ENCODE data around the gene CAPN3. TPM values are rescaled to one million over a fixed set of nuclear protein-coding genes. Genes with fewer than 3 reads are reported as not detected.

Gene CAPN3
- total RNA-seq, 3 donors from 2014 or later = 0.33 to 1.9 (median 1.5) TPM

GRCh38 chr15:42364529-42364928, 5.2 kb downstream of the CAPN3 start:
- Mint-ChIP-seq H3K27me3 (ENCODE audit: low read depth) (no peaks in the 10 kb centered on the region), H3K36me3 (ENCODE audit: insufficient read depth) (peaks cover 2% of the 10 kb centered on the region), H3K9me3 (no peaks in the 10 kb centered on the region), H3K4me1 (ENCODE audit: low read depth) (no peaks in the 10 kb centered on the region), H3K4me3 (no peak overlapping the region)
- ATAC-seq (no peak), DNase-seq (no peak)

GRCh38 chr15:42365921-42366550, 6.7 kb downstream of the CAPN3 start:
- DNase-seq (no peak), ATAC-seq (no peak)
- H3K27me3 Mint-ChIP-seq (ENCODE audit: low read depth) = no peaks in the 10 kb centered on the region
- no peaks in the 10 kb centered on the region for H3K4me1 Mint-ChIP-seq (ENCODE audit: low read depth)
- H3K4me3 Mint-ChIP-seq = no peak overlapping the region
- H3K36me3 Mint-ChIP-seq (ENCODE audit: insufficient read depth) = no peaks in the 10 kb centered on the region
- H3K9me3 Mint-ChIP-seq = no peaks in the 10 kb centered on the region

GRCh38 chr15:42367041-42367440, 7.7 kb downstream of the CAPN3 start:
- no peaks in the 10 kb centered on the region for H3K9me3 Mint-ChIP-seq
- ATAC-seq (no peak), DNase-seq (no peak)
- no peaks in the 10 kb centered on the region for H3K36me3 Mint-ChIP-seq (ENCODE audit: insufficient read depth)
- H3K4me1 Mint-ChIP-seq (ENCODE audit: low read depth) = no peaks in the 10 kb centered on the region
- no peak overlapping the region for H3K4me3 Mint-ChIP-seq
- H3K27me3 Mint-ChIP-seq (ENCODE audit: low read depth) = no peaks in the 10 kb centered on the region

- H3K4me3 Mint-ChIP-seq = no peak overlapping the region
- H3K4me1 Mint-ChIP-seq (ENCODE audit: low read depth) = no peaks in the 10 kb centered on the region
- no peaks in the 10 kb centered on the region for H3K36me3 Mint-ChIP-seq (ENCODE audit: insufficient read depth)
- H3K27me3 Mint-ChIP-seq (ENCODE audit: low read depth) = no peaks in the 10 kb centered on the region
- no peaks in the 10 kb centered on the region for H3K9me3 Mint-ChIP-seq
- no peak for ATAC-seq
- DNase-seq = no peak
Observed at GRCh38 chr15:42368096-42368495, 8.8 kb downstream of the CAPN3 start.

GRCh38 chr15:42371096-42371495, 11.8 kb downstream of the CAPN3 start:
- Mint-ChIP-seq H3K9me3 (no peaks in the 10 kb centered on the region), H3K27me3 (ENCODE audit: low read depth) (no peaks in the 10 kb centered on the region), H3K36me3 (ENCODE audit: insufficient read depth) (no peaks in the 10 kb centered on the region), H3K4me3 (no peak overlapping the region), H3K4me1 (ENCODE audit: low read depth) (no peaks in the 10 kb centered on the region)
- ATAC-seq (no peak), DNase-seq (no peak)

GRCh38 chr15:42373274-42373673, 14.0 kb downstream of the CAPN3 start:
- DNase-seq = no peak
- Mint-ChIP-seq H3K27me3 (ENCODE audit: low read depth) (no peaks in the 10 kb centered on the region), H3K36me3 (ENCODE audit: insufficient read depth) (peaks cover 3% of the 10 kb centered on the region), H3K9me3 (peaks cover 11% of the 10 kb centered on the region), H3K4me1 (ENCODE audit: low read depth) (no peaks in the 10 kb centered on the region), H3K4me3 (no peak overlapping the region)
- ATAC-seq = no peak

GRCh38 chr15:42373936-42374335, 14.6 kb downstream of the CAPN3 start:
- ATAC-seq (no peak), DNase-seq (no peak)
- H3K4me1 Mint-ChIP-seq (ENCODE audit: low read depth) = no peaks in the 10 kb centered on the region
- peaks cover 5% of the 10 kb centered on the region for H3K36me3 Mint-ChIP-seq (ENCODE audit: insufficient read depth)
- no peaks in the 10 kb centered on the region for H3K27me3 Mint-ChIP-seq (ENCODE audit: low read depth)
- peaks cover 11% of the 10 kb centered on the region for H3K9me3 Mint-ChIP-seq
- no peak overlapping the region for H3K4me3 Mint-ChIP-seq

- peaks cover 10% of the 10 kb centered on the region for H3K36me3 Mint-ChIP-seq (ENCODE audit: insufficient read depth)
- ATAC-seq = no peak
Observed at GRCh38 chr15:42374810-42375209, 15.5 kb downstream of the CAPN3 start.

GRCh38 chr15:42375252-42375651, 16.0 kb downstream of the CAPN3 start:
- no peak overlapping the region for H3K4me3 Mint-ChIP-seq
- no peaks in the 10 kb centered on the region for H3K27me3 Mint-ChIP-seq (ENCODE audit: low read depth)
- peaks cover 10% of the 10 kb centered on the region for H3K36me3 Mint-ChIP-seq (ENCODE audit: insufficient read depth)
- DNase-seq = no peak
- H3K9me3 Mint-ChIP-seq = peaks cover 11% of the 10 kb centered on the region
- no peak for ATAC-seq
- no peaks in the 10 kb centered on the region for H3K4me1 Mint-ChIP-seq (ENCODE audit: low read depth)

More at GRCh38 chr15:42374810-42375209, 15.5 kb downstream of the CAPN3 start:
- no peak overlapping the region for H3K4me3 Mint-ChIP-seq
- no peaks in the 10 kb centered on the region for H3K4me1 Mint-ChIP-seq (ENCODE audit: low read depth)
- no peak for DNase-seq
- H3K9me3 Mint-ChIP-seq = peaks cover 11% of the 10 kb centered on the region
- H3K27me3 Mint-ChIP-seq (ENCODE audit: low read depth) = no peaks in the 10 kb centered on the region

- Mint-ChIP-seq H3K4me1 (ENCODE audit: low read depth) (no peaks in the 10 kb centered on the region), H3K36me3 (ENCODE audit: insufficient read depth) (peaks cover 10% of the 10 kb centered on the region), H3K27me3 (ENCODE audit: low read depth) (no peaks in the 10 kb centered on the region), H3K9me3 (peaks cover 11% of the 10 kb centered on the region), H3K4me3 (no peak overlapping the region)
- ATAC-seq (no peak), DNase-seq (no peak)
Observed at GRCh38 chr15:42375941-42376340, 16.6 kb downstream of the CAPN3 start.

GRCh38 chr15:42378011-42378410, 18.7 kb downstream of the CAPN3 start:
- Mint-ChIP-seq H3K4me3 (no peak overlapping the region), H3K4me1 (ENCODE audit: low read depth) (no peaks in the 10 kb centered on the region), H3K27me3 (ENCODE audit: low read depth) (no peaks in the 10 kb centered on the region), H3K9me3 (peaks cover 11% of the 10 kb centered on the region), H3K36me3 (ENCODE audit: insufficient read depth) (peaks cover 12% of the 10 kb centered on the region)
- ATAC-seq (no peak), DNase-seq (no peak)

- Mint-ChIP-seq H3K27me3 (ENCODE audit: low read depth) (no peaks in the 10 kb centered on the region), H3K4me3 (no peak overlapping the region)
Observed at GRCh38 chr15:42384597-42384996, 25.3 kb downstream of the CAPN3 start.

GRCh38 chr15:42385206-42385979, 26.1 kb downstream of the CAPN3 start:
- no peaks in the 10 kb centered on the region for H3K27me3 Mint-ChIP-seq (ENCODE audit: low read depth)
- no peak for DNase-seq
- no peak for ATAC-seq
- H3K36me3 Mint-ChIP-seq (ENCODE audit: insufficient read depth) = peaks cover 16% of the 10 kb centered on the region
- no peaks in the 10 kb centered on the region for H3K9me3 Mint-ChIP-seq
- H3K4me3 Mint-ChIP-seq = no peak overlapping the region
- H3K4me1 Mint-ChIP-seq (ENCODE audit: low read depth) = no peaks in the 10 kb centered on the region

More at GRCh38 chr15:42384597-42384996, 25.3 kb downstream of the CAPN3 start:
- Mint-ChIP-seq H3K9me3 (no peaks in the 10 kb centered on the region), H3K4me1 (ENCODE audit: low read depth) (no peaks in the 10 kb centered on the region), H3K36me3 (ENCODE audit: insufficient read depth) (peaks cover 10% of the 10 kb centered on the region)
- no peak for DNase-seq
- ATAC-seq = no peak

GRCh38 chr15:42385980-42386700, 26.8 kb downstream of the CAPN3 start:
- DNase-seq (no peak), ATAC-seq (no peak)
- Mint-ChIP-seq H3K9me3 (no peaks in the 10 kb centered on the region), H3K4me1 (ENCODE audit: low read depth) (no peaks in the 10 kb centered on the region), H3K27me3 (ENCODE audit: low read depth) (no peaks in the 10 kb centered on the region), H3K4me3 (no peak overlapping the region), H3K36me3 (ENCODE audit: insufficient read depth) (peaks cover 16% of the 10 kb centered on the region)

All from activated T-cell treated with anti-CD3 and anti-CD28 coated beads, Interleukin-2, amount 50 U/mL, for 4 hours (primary cell).